ENCODE measurements around the gene EFR3B.

DNA sequence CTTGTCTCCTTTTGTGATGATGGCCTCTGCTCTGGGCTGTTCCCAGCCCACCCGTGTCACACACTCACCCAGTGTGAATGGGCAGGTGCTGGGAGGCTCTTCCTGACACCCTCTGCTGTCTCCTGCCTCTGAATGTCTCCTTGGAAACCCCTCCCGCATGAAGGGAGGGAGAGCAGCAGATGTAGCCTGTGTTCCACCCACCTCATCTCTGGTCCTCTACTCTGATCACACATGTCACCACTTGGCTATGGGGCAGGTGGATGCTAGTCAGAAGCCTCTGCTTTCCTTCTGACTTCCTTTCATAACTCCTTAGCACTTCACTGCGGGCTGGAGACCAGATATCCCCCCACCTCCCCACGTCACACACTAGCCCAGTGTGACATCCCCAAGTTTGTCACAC is 23.9 kb downstream of the EFR3B start:
- TF ChIP-seq, protein P1, sequence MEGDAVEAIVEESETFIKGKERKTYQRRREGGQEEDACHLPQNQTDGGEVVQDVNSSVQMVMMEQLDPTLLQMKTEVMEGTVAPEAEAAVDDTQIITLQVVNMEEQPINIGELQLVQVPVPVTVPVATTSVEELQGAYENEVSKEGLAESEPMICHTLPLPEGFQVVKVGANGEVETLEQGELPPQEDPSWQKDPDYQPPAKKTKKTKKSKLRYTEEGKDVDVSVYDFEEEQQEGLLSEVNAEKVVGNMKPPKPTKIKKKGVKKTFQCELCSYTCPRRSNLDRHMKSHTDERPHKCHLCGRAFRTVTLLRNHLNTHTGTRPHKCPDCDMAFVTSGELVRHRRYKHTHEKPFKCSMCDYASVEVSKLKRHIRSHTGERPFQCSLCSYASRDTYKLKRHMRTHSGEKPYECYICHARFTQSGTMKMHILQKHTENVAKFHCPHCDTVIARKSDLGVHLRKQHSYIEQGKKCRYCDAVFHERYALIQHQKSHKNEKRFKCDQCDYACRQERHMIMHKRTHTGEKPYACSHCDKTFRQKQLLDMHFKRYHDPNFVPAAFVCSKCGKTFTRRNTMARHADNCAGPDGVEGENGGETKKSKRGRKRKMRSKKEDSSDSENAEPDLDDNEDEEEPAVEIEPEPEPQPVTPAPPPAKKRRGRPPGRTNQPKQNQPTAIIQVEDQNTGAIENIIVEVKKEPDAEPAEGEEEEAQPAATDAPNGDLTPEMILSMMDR (IDR thresholded peaks at IDR 0.05; ENCODE audit: insufficient read depth, low read depth, low read length) = no peak
- TF ChIP-seq EZH2 (IDR thresholded peaks at IDR 0.05; ENCODE audit: insufficient read depth, low read length) = no peak
